Measurements from ENCODE around the gene LONRF2.

Gene LONRF2

DNA sequence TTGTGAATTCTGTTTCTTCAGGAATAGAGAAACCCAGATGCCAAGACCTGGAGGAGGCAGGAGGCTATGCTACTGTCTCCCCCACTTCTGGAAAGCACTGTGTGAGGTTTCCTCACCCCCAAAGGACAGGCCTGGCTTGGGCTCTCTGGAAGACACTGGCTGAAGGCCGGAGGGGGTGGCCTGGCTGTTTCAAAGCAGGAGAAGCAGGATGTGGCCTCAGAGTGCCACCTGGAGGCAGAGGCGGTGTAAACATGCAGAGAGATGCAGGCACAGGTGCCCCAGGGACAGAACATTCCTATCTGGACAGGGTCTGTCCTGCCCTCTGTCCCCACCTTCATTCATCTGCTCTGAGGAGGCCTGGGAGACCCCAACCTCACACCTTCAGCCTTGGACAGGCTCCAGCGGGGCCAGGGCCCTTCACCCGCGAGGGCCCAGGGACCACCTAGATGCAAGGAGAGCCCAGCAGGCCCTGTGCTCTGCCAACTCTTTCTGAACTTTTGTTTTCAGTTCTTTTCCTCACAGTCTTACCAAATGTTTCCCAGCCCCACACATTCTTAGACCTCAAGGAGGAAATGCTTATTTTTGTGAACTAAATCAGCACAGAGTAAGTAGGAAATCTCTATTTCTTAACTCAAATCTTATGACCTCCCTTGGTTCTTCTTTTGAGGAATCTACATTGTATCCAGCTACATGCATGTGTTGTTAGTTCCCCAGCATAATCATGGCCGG, 79.2 kb downstream of the LONRF2 start:
- DNase-seq (ENCODE audit: extremely low spot score), result peak; percentile 78
- POLR2A ChIA-PET, result no interaction called here

DNA sequence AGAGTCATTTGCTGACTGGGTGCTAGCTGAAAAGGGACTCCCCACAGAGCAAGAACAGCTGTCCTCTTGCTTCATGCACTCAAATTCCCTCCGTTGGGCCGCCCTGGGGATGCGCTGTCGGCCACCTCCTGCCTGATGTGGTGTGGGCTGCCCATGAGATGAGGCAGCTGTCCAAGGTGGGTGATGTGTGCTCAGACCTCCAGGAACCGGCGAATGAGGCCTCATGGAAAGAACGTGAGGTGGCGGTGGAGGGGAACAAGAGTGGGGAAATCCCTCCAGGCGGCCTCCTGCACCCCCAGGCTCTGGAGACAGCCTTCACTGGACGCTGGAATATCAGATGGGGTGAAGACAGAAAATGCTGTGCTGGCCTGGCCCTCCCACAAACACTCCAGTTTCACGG, 79.8 kb downstream of the LONRF2 start:
- no peak for DNase-seq (ENCODE audit: extremely low spot score)
- ChIA-PET CTCF (interaction anchor here (1.0 kb wide), 2 partner anchors 18 to 75 kb away, joined by 3 read pairs; no protein-coding TSS in a partner anchor), POLR2A (no interaction called here)
- TF ChIP-seq ARNT (IDR thresholded peaks at IDR 0.05) (no peak), SP1 (IDR thresholded peaks at IDR 0.05) (no peak), L3MBTL2 (conservative IDR thresholded peaks at IDR 0.05) (no peak), FOXA1 (IDR thresholded peaks at IDR 0.05) (no peak)

More for the DNA sequence above, 79.2 kb downstream of the LONRF2 start:
- CTCF ChIA-PET, result interaction anchor here (1.0 kb wide), 1 partner anchor 18 kb away, joined by 3 read pairs; no protein-coding TSS in a partner anchor
- TF ChIP-seq NFRKB (IDR thresholded peaks at IDR 0.05) (no peak), ARNT (IDR thresholded peaks at IDR 0.05) (no peak), FOXM1 (IDR thresholded peaks at IDR 0.05; ENCODE audit: borderline replicate concordance) (no peak), FOXA1 (IDR thresholded peaks at IDR 0.05) (no peak), SUZ12 (IDR thresholded peaks at IDR 0.05) (no peak), BHLHE40 (IDR thresholded peaks at IDR 0.05; ENCODE audit: borderline replicate concordance) (no peak), L3MBTL2 (conservative IDR thresholded peaks at IDR 0.05) (no peak), FOXK2 (IDR thresholded peaks at IDR 0.05) (no peak), TARDBP (IDR thresholded peaks at IDR 0.05) (no peak), SP1 (IDR thresholded peaks at IDR 0.05) (no peak), ZNF384 (IDR thresholded peaks at IDR 0.05) (no peak)
- TF ChIP-seq, protein P1, sequence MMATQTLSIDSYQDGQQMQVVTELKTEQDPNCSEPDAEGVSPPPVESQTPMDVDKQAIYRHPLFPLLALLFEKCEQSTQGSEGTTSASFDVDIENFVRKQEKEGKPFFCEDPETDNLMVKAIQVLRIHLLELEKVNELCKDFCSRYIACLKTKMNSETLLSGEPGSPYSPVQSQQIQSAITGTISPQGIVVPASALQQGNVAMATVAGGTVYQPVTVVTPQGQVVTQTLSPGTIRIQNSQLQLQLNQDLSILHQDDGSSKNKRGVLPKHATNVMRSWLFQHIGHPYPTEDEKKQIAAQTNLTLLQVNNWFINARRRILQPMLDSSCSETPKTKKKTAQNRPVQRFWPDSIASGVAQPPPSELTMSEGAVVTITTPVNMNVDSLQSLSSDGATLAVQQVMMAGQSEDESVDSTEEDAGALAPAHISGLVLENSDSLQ (IDR thresholded peaks at IDR 0.05), result no peak

DNA sequence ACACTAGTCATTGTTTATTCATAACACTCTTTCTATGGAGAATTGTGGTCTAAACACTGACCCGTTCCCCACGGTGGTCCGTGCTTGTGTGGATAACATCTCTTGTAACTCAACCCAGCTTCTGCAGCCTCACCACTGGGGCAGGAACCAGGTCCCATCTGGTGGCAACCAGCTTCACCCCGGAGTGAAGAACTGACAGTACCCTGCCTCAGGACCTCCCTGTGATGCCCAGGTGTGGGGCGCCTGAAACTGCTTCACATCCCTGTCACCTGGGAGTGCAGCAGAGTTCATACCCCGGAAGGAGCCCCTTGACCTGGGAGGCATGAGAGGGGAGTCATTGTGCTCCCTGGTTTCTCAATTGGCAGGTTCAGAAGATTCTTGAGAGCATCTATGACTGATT, 81.1 kb downstream of the LONRF2 start:
- no peak for DNase-seq (ENCODE audit: extremely low spot score)
- ChIA-PET POLR2A (no interaction called here), CTCF (no interaction called here)
- TF ChIP-seq, protein P1 (IDR thresholded peaks at IDR 0.05), result no peak
- TF ChIP-seq LEF1 (IDR thresholded peaks at IDR 0.05; ENCODE audit: borderline replicate concordance) (no peak), ZNF384 (IDR thresholded peaks at IDR 0.05) (no peak), SUZ12 (IDR thresholded peaks at IDR 0.05) (no peak), BHLHE40 (IDR thresholded peaks at IDR 0.05; ENCODE audit: borderline replicate concordance) (no peak), HDGF (IDR thresholded peaks at IDR 0.05; ENCODE audit: borderline replicate concordance) (no peak), NFRKB (IDR thresholded peaks at IDR 0.05) (no peak), SP1 (IDR thresholded peaks at IDR 0.05) (no peak), L3MBTL2 (conservative IDR thresholded peaks at IDR 0.05) (no peak)

DNA sequence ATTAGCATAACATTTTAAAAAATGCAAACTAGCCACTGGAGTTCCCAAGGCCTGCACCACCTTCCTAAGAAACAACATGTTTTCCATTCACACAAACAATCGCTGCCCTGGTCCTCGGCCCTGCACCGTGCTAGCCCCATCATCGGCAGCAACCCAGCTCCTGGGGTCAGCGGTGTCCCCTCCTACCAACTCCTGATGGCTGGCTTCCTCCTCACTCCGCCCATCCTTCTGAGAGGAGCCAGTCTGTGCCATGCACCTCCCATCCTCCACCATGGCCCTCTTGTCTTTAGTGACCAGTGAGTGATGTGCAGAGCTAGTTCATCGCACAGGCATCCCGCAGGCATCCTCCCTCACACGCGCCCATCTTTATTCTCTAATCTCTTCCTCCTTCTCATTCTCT, 81.9 kb downstream of the LONRF2 start:
- TF ChIP-seq NFRKB (IDR thresholded peaks at IDR 0.05) (no peak), ZNF384 (IDR thresholded peaks at IDR 0.05) (no peak), SUZ12 (IDR thresholded peaks at IDR 0.05) (no peak), FOXM1 (IDR thresholded peaks at IDR 0.05; ENCODE audit: borderline replicate concordance) (no peak), FOXK2 (IDR thresholded peaks at IDR 0.05) (no peak), L3MBTL2 (conservative IDR thresholded peaks at IDR 0.05) (no peak), TARDBP (IDR thresholded peaks at IDR 0.05) (no peak), BHLHE40 (IDR thresholded peaks at IDR 0.05; ENCODE audit: borderline replicate concordance) (no peak), FOXA1 (IDR thresholded peaks at IDR 0.05) (no peak), LEF1 (IDR thresholded peaks at IDR 0.05; ENCODE audit: borderline replicate concordance) (no peak), SP1 (IDR thresholded peaks at IDR 0.05) (no peak), HDGF (IDR thresholded peaks at IDR 0.05; ENCODE audit: borderline replicate concordance) (no peak), ARNT (IDR thresholded peaks at IDR 0.05) (no peak)
- CTCF ChIA-PET, result no interaction called here
- DNase-seq (ENCODE audit: extremely low spot score), result no peak
- POLR2A ChIA-PET, result no interaction called here

DNA sequence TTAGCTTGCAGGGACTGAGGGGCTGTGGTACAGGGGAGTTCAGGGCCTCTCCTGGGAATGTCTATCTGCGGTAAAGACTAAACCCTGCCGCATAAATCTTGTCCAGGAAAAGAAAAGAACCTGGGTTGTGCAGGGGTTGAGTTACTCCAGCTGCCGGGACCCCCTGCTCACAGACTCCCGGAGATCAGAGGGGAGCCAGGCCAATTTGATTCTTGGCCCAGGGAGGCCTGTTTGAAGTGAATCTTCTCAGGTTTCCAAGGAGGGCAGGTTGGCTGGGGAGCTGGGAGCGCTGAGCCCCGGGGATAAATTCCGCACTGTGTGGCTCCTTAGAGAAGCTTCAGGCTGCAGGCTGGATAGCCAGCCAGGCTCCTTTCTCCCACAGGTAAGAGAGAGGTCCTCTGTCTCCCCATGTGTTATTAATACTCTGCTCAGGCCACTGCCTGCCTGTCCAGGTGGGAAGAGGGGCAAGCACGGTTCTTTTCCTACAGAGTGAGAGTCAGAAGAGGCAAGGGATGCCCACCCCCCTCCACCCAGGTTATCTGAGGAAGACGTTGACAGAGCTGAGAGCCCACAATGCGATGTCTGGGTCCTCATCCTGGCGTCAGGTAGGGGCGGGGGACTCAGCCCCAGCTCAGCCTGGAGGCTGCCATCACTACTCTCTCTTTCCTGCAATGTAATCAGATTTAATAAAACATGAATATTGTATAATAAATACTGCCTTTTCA, 82.7 kb downstream of the LONRF2 start:
- CTCF ChIA-PET, result no interaction called here
- POLR2A ChIA-PET, result no interaction called here
- TF ChIP-seq TARDBP (IDR thresholded peaks at IDR 0.05) (no peak), FOXA1 (IDR thresholded peaks at IDR 0.05) (no peak), ARNT (IDR thresholded peaks at IDR 0.05) (no peak), SUZ12 (IDR thresholded peaks at IDR 0.05) (no peak), FOXK2 (IDR thresholded peaks at IDR 0.05) (no peak), HDGF (IDR thresholded peaks at IDR 0.05; ENCODE audit: borderline replicate concordance) (no peak)
- DNase-seq (ENCODE audit: extremely low spot score), result no peak

DNA sequence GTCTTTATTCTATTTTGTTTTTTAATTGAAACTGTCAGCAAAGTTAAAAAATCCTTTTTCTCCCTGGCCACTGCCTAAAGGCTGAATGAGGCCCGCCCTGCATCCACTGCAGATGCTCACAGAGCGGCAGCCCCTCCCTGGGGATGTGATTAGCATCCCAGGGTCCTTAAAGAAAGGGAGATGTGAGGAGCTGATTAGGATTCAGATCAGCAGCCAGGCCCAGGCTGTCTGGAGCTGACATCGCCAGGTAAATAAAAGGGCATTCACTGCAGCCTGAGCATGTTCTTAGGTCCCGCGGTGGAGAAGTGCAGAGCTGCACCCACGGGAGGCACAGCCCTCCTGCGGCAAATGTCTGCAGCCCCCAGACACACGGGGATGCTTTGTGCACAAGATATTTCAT, 83.8 kb downstream of the LONRF2 start:
- CTCF ChIA-PET, result no interaction called here
- TF ChIP-seq CTBP1 (IDR thresholded peaks at IDR 0.05; ENCODE audit: borderline replicate concordance), result no peak
- no peak for TF ChIP-seq FOXM1 (IDR thresholded peaks at IDR 0.05; ENCODE audit: borderline replicate concordance)
- TF ChIP-seq FOXK2 (IDR thresholded peaks at IDR 0.05), result no peak
- TF ChIP-seq ELF4 (IDR thresholded peaks at IDR 0.05), result no peak
- TF ChIP-seq SP1 (IDR thresholded peaks at IDR 0.05), result no peak
- no peak for DNase-seq (ENCODE audit: extremely low spot score)
- POLR2A ChIA-PET, result no interaction called here

DNA sequence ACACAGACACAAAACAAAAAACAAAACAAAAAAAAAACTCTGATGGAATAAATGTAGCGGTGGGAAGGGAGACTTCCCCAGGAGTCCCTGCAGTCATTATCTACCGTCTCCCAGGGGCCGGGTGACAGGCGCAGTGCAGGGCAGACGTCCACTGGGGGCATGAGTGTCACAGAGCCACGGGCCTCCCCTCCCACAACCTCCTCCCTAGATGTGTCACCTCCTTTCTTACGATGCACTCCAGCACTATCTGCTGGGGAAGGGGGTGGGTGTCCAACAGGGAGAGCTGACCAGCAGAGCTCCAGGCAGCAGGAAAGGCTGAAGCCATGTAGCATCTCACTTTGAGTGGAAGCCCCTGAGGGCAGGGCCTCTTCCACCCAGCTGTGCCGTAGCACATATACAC, 84.5 kb downstream of the LONRF2 start:
- POLR2A ChIA-PET, result no interaction called here
- CTCF ChIA-PET, result no interaction called here
- TF ChIP-seq TARDBP (IDR thresholded peaks at IDR 0.05) (no peak), ZNF384 (IDR thresholded peaks at IDR 0.05) (no peak), LEF1 (IDR thresholded peaks at IDR 0.05; ENCODE audit: borderline replicate concordance) (no peak), L3MBTL2 (conservative IDR thresholded peaks at IDR 0.05) (no peak), NFRKB (IDR thresholded peaks at IDR 0.05) (no peak), BHLHE40 (IDR thresholded peaks at IDR 0.05; ENCODE audit: borderline replicate concordance) (no peak), CTBP1 (IDR thresholded peaks at IDR 0.05; ENCODE audit: borderline replicate concordance) (no peak), FOXM1 (IDR thresholded peaks at IDR 0.05; ENCODE audit: borderline replicate concordance) (no peak), SP1 (IDR thresholded peaks at IDR 0.05) (no peak), ELF4 (IDR thresholded peaks at IDR 0.05) (no peak), ARNT (IDR thresholded peaks at IDR 0.05) (no peak)
- TF ChIP-seq, protein P1 (IDR thresholded peaks at IDR 0.05), result no peak
- peak; percentile 39 for DNase-seq (ENCODE audit: extremely low spot score)

Measured in HEK293T (cell line).